Neural progenitor cell (in vitro differentiated cells): ENCODE results near the gene IQCH.

Experiments
- CTCF ChIP-seq: fragments of 200-600 bp; sonication (generic); IDR thresholded peaks from 2 replicates; pipeline ENCODE4 v1.5.1; 2017; ENCODE audit warnings: antibody characterized with exemption, mild to moderate bottlenecking
- EZH2phosphoT487 ChIP-seq: fragments of 200-600 bp; sonication (generic); IDR thresholded peaks from 2 replicates; pipeline ENCODE4 v1.6.1; 2017; ENCODE audit warnings: antibody characterized with exemption

GRCh38 chr15:67304778-67305177 is 50.2 kb downstream of the IQCH start:
- TF ChIP-seq CTCF, result no peak
- TF ChIP-seq EZH2phosphoT487, result no peak
